ENCODE data around the gene DDX28. TPM values are rescaled to one million over a fixed set of nuclear protein-coding genes. Genes with fewer than 3 reads are reported as not detected.
"Not testable (repeated sequence)": the region's sequence is repeated elsewhere in the genome, so short reads cannot be mapped to it uniquely, and the experiment has no call there.

DDX28 gene
- total RNA-seq, 2 donors from 2014 or later: 6.7 to 7.1 TPM

DNA sequence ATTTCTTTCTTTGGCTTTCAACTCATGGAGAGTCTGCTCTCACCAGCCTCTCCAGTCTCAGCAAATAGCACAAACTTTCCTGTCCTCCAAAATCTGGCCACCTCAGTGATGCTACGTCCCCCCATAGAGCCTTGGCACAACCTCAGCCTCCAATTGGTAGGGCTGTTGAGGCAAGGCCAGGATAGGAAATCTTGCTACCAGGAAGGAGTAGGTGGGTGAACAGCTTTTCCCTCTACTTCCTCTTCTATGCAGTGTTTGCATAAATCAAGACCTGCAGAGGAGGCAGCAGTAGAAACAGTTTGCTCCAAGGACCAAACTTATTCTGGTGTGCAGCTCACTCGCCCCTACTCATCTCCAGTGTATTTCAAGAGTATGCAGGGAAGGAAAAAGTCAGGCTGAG is 23.0 kb downstream of the DDX28 start:
- ATAC-seq (no peak), DNase-seq (no peak)
- intact Hi-C loops (cut with DNase I, micrococcal nuclease): no loop called here

DNA sequence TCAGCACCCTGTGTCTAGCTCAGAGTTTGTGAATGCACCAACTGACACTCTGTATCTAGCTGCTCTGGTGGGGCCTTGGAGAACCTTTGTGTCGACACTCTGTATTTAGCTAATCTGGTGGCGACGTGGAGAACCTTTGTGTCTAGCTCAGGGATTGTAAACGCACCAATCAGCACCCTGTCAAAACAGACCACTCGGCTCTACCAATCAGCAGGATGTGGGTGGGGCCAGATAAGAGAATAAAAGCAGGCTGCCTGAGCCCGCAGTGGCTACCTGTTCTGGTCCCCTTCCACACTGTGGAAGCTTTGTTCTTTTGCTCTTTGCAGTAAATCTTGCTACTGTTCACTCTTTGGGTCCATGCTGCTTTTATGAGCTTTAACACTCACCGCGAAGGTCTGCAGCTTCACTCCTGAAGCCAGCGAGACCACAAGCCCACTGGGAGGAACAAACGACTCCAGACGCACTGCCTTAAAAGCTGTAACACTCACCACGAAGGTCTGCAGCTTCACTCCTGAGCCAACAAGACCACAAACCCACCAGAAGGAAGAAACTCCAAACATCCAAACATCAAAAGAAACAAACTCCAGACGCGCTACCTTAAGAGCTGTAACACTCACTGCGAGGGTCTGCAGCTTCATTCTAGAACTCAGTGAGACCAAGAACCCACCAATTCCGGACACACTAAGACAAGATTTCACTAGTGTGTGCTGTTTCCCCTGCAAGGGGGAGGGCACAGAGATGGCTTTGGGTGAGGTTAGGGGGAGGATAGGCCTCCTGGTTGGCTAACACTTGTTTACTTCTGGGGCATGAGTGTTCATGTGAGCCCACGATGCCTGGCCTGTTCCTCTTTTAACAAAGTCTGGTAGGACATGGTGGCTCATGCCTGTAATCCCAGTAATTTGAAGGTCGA is 24.0 kb downstream of the DDX28 start, which contains the start of gene DPEP2:
TSS of gene DPEP2 (minus strand) at position 706 of the 910 bp plus-strand sequence. CDS start 6,272 bp downstream, outside the sequence.
- intact Hi-C loops (cut with DNase I, micrococcal nuclease); DNase-seq: not testable (repeated sequence)
- peak; percentile 32 for ATAC-seq

DNA sequence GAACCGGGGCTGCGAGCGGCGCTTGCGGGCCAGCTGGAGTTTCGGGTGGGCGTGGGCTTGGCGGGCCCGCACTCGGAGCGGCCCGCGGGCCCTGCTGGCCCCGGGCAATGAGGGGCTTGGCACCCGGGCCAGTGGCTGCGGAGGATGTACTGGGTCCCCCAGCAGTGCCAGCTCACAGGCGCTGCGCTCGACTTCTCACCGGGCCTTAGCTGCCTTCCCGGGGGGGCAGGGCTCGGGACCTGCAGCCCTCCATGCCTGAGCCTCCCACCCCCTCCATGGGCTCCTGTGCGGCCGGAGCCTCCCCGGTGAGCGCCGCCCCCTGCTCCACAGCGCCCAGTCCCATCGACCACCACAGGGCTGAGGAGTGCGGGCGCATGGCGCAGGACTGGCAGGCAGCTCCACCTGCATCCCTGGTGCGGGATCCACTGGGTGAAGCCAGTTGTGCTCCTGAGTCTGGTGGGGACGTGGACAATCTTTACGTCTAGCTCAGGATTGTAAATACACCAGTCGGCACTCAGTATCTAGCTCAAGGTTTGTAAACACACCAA is 24.7 kb downstream of the DDX28 start:
- DNase-seq; ATAC-seq; intact Hi-C loops (cut with DNase I, micrococcal nuclease): not testable (repeated sequence)

DNA sequence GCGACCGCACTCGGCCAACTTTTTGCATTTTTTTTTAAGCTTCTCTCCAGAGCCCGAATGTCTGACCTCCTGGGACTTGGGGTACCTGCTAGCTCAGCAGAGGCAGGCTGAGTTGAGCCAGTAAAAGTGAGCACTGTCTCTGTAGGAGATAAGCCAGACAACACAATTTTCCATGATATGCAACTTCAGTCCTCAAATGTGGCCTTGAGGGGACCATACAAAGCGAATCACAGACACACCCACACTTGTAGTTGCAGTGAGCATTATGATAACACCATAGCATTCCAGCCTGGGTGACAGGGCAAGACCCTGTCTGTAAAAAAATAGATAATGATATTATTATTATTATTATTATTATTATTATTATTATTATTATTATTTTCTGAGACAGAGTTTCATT is 26.4 kb downstream of the DDX28 start:
- no peak for ATAC-seq
- intact Hi-C loops (cut with DNase I, micrococcal nuclease): no loop called here
- no peak for DNase-seq

DNA sequence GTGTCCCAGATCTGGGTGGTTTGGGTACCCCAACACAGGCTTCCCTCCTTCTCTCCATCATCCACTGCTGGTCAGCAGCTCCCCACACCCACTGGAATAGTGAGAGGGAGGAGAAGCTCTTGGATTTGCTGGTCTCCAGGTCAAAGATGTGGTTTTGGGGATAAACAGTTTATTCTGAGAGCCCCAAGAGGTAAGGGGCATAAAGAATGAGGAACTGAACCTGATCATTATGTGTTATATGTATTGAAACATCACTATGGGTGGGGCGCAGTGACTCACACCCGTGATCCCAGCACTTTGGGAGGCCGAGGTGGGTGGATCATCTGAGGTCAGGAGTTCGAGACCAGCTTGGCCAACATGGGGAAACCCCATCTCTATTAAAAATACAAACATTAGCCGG is 27.6 kb downstream of the DDX28 start:
- intact Hi-C loops (cut with DNase I, micrococcal nuclease): no loop called here
- ATAC-seq (no peak), DNase-seq (no peak)

DNA sequence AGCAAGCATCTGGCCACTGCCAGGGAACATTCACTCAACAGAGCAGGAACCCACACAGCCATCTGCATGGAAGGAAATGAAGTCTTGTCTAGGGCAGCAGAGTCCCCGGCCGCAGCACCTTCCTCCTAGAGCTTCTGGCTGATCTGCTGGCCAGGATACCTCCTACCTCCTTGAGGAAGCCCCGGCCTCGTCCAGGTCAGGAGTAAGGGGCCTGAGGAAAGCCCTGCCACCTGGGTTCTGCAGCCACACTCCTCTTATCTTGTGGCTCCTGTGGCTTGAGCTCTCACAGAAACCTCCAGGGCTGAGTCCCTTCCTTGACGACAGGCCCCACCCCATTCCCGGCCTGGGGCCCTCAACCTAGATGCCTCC is 29.0 kb downstream of the DDX28 start:
- intact Hi-C loops (cut with DNase I, micrococcal nuclease); DNase-seq; ATAC-seq: not testable (repeated sequence)

DNA sequence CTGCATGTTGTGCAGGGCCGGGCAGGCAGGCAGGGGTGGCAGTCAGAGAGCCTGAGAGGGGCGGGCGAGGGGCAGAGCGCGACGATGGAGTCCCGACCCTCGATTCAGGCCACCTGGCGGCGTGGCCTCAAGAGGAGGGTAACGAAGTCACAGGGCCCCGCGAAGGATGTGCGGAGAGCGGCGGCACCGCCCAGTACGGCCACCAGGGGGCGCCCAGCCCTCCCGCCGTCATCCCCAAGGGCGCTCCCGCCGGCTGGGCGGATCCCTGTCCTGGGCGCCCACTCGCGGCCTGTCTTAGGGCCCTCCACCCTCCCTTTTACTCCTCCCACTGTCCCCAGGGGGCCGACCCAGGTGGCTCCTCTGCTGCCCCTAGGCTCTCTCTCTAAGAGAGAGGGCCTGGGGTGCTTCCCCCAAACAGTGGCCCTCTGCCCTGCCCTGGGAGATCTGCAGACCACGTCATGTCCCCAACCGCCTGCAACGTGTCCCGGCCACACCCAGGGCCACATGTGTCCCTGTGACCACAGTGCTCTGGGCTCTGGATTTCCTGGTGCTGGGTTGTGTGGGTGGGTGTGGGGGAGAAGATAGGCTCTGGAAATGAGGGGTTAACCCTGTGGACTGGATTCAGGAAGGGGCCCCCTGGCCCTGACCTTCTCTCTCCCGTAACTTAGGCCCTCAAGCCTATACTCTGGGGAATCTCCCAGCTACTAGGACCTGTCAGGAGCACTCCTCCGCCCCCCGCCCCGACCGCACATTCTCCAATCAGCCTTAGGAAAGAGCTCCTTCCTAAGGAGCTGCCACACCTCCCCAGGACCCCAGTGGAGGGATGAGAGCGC is 29.6 kb downstream of the DDX28 start:
- DNase-seq (peak; percentile 81 to 86), ATAC-seq (peak; percentile 92)
- intact Hi-C loops (cut with DNase I, micrococcal nuclease): no loop called here

DNA sequence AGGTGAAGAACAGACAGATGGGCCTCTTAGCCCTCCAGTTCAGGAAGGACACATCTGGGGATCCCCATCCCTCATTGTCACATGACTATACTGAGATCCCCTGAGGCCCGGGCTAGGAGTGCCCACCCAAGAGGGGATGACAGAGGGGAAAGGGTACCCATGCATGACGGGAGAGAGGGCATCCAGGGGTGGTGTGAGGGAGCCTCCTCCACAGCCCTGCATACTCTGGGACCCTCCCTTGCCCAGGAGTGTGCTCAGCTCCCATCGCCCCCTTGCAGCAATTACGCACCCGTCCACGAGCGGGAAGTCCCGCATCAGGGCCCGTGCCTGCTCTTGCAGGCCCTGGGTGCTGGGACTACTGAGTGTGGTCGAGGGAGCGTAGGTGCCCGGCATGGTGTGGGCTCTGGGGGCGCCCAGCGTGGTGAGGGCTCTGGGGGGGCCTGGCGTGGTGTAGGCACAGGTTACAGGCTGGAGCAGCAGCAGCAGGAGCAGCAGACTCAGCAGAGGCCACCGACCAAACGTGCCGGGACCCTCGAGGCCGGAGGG is 30.3 kb downstream of the DDX28 start:
- ATAC-seq (no peak), DNase-seq (no peak)
- intact Hi-C loops (cut with DNase I, micrococcal nuclease): no loop called here

DNA sequence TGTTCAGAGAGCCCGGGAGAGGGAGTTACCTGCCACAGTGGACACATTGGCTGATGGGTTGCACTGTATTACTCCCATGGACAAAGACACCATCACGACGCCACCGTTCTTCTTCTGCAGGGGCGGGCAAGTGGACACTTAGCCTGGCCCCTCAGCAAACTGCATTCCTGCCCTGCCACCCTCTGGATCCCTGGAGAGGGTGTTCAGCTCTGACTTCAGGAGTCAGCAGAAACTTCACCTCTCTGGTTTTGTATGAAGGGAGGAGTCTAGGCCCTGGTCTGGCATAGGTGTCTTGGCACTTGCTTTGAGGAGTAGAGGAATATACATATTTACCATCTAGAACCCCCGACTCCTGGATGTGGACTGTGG is 33.0 kb downstream of the DDX28 start:
- intact Hi-C loops (cut with DNase I, micrococcal nuclease): no loop called here
- ATAC-seq (no peak), DNase-seq (no peak)

DNA sequence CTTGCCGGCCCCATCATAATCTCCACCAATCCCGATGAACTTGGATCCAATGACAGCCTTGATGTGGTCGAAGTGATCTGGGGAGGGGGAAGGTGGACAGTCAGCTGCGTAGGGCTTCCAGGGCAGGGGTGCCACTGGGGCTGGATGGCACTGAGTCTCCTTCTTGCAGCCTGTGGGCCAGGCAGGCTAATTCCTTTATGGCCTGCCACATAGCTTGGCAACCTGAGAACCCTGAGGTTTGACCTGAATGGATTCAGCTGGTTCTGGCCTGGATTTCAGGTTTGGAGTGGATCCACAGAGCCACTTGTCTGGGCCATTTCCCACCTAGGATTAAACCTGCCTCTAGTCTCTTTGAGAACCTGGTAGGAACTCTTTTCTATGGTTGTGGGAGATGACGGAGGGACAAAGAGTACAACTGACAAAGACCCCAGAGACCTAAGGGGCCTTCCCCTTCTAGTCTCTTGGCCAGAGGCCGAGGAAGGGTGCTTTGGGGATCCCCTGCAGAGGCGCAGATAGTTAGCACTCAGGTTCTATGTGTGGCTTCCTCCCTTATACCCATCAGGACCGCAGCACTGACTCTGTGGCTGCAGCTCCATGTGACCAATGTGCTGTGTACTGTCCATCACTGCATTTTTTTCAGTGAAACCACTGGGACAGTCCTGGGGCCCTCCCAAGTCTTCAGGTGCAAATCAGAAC is 33.6 kb downstream of the DDX28 start:
- intact Hi-C loops (cut with DNase I, micrococcal nuclease): no loop called here
- no peak for ATAC-seq

DNA sequence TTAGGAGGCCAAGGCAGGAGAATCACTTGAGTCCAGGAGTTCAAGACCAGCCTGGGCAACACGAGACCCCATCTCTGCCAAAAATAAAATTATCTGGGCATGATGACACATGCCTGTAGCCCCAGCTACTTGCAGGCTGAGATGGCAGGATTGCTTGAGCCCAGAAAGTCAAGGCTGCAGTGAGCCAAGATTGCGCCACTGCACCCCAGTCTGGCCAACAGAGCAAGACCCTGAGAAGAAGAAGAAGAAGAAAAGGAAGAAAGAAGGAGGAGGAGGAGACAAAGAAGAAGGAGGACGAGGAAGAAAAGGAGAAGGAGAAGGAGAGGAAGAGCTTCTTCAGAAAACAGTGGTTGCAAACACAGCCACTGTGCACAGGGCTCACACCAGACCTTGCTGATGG is 34.4 kb downstream of the DDX28 start:
- DNase-seq (no peak), ATAC-seq (no peak)
- intact Hi-C loops (cut with DNase I, micrococcal nuclease): no loop called here

More for the DNA sequence above, 33.6 kb downstream of the DDX28 start:
- DNase-seq: no peak

DNA sequence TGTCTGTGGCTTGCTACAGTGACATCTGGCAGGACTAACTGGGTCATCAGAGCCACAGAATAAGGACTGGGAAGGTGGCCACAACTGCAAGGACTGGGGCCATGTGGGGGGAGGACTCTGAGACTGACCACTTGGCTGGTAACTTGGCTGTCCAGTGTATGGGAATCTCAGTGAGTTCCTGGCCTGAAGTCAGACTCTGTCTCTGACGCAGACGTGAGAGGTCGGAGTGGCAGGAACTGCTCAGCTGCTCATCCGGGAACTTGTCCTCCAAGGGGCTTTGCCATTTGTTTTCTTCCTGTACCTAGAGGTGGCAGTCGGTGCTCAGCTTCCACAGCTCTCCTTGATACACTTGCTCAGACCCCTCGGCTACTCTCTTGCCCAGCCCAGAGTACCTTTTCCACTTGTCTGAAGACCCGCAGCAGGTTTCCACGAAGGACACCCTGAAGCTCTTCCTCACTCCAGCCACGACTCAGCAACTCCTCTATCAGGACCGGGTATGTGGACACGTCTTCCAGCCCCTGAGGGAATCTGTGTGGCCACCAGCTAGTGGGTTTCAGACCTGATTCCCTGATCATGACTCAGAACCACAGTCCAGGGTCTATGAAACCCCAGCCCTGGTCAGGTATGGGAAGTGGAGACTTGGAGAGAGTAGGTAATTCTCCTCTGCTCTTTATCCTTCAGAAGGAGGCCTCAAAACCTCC is 35.4 kb downstream of the DDX28 start:
- intact Hi-C loops (cut with DNase I, micrococcal nuclease): no loop called here
- no peak for ATAC-seq
- no peak for DNase-seq

DNA sequence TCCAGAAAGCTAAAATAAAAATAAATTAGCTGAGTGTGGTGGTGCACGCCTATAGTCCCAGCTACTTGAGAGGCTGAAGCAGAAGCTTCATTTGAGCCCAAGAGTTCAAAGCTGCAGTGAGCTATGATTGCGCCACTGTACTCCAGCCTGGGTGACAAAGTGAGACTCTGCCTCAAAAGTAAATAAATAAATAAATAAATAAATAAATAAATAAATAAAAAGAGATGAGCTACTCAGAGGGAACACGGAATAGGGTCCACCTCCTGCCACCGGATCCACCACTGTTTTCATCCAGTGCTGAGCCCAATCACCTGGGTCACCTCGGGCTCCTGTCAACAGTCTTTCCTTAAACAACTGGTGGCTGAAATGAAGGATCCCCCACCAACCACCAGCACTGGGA is 36.1 kb downstream of the DDX28 start:
- intact Hi-C loops (cut with DNase I, micrococcal nuclease): no loop called here
- DNase-seq (no peak), ATAC-seq (no peak)

DNA sequence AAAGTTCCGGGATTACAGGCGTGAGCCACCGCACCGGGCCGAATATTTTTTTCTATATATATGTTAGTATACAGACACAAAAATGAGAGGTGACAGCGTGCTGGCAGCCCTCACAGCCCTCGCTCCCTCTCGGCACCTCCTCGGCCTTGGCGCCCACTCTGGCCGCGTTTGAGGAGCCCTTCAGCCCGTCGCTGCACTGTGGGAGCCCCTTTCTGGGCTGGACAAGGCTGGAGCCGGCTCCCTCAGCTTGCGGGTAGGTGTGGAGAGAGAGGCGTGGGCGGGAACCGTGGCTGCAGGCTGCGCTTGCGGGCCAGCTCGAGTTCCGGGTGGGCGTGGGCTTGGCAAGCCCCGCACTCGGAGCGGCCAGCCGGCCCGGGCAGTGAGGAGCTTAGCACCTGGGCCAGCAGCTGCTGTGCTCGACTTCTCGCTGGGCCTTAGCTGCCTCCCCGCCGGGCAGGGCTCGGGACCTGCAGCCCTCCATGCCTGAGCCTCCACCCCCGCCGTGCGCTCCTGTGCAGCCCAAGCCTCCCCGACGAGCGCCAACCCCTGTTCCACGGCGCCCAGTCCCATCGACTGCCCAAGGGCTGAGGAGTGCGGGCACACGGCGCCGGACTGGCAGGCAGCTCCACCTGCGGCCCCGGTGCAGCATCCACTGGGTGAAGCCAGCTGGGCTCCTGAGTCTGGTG is 40.9 kb downstream of the DDX28 start:
- DNase-seq (no peak), ATAC-seq (no peak)
- intact Hi-C loops (cut with DNase I, micrococcal nuclease): no loop called here

DNA sequence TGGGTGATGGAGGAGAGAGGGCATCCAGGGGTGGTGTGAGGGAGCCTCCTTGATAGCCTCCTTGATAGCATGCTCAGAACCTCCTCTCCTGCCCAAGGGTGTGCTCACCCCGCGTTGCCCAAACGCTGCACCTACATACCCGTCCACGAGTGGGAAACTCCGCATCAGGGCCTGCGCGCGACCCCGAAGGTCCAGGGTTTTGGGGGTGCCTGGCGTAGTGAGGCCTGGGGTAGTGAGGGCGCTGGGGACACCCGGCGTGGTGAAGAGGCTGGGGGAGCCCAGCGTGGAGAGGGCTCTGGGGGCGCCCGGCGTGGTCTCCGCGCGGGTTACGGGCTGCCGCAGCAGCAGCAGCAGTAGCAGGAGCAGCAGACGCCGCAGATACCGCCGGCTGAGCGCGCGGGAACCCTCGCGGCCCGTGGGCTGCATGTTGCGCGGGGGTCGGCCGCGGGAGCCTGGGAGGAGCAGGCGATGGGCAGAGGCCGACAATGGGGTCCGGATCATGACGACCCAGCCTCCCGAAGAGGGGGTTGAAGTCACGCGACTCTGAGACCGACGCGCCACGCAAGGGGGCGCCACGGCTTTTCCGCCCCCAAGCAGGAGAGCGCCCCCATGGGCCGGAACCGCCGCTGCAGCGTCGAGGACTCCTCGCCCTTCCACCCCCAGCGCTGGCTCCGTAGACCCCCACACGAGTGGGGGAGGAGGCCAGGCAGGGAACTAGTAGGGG is 42.9 kb downstream of the DDX28 start, which contains the start of gene DPEP3:
TSS of gene DPEP3 (minus strand) at position 545 of the 724 bp plus-strand sequence. CDS start at position 426, 119 bp downstream.
- no peak for ATAC-seq
- intact Hi-C loops (cut with DNase I, micrococcal nuclease): no loop called here
- no peak for DNase-seq

DNA sequence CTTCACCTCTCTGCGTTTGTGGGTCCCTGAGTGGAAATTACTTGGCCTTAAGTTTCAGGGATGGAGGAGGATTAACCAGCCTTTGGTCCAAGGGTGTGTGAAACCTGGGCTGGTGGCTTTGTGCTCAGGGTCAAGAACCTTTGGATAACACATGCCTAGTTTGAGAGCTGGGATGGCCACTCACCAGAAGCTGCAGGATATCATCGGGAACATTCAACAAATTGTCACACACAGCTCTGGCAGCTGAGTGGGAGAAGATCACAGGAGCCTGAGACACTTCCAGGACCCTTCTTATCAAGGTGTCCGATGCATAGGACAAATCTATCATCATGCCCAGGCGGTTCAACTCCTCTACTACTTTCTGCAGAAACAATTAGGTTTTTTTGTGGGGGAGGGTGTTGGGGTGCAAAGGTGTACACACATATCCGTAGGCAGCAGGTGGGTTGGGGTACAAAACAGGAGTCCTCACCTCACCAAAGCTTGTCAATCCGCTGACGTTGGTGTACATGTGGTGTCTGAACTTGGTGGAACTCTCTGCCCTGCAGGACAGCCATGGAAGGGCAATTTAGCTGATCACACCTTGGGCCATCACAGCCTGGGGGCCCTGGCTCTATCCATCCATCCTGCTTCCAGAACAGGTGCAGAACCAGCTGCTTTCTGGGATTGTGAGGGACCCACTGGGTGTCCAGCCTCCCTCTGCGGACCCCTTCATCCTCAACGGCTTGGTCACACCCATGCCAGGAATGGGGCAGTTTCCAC is 45.4 kb downstream of the DDX28 start:
- DNase-seq (no peak), ATAC-seq (no peak)
- intact Hi-C loops (cut with DNase I, micrococcal nuclease): no loop called here
